Urinary bladder (tissue), 4 donors: ENCODE data around the gene PRDX2. TPM values are rescaled to one million over a fixed set of nuclear protein-coding genes. Genes with fewer than 3 reads are reported as not detected.

Source experiments
- DNase-seq: peaks from one replicate; pipeline ENCODE4 v3.0.0-alpha.2; 2015; ENCODE audit errors: extremely low spot score
- H3K27ac ChIP-seq: one replicate; pipeline ENCODE4 v1.5.1; 2013; ENCODE audit warnings: low read depth, mild to moderate bottlenecking, moderate library complexity
- H3K36me3 ChIP-seq: one replicate; pipeline ENCODE4 v1.6.1; 2013; ENCODE audit warnings: mild to moderate bottlenecking, moderate library complexity; ENCODE audit not compliant: insufficient read depth
- H3K4me1 ChIP-seq: one replicate; pipeline ENCODE4 v1.6.1; 2013; ENCODE audit warnings: mild to moderate bottlenecking, moderate library complexity; ENCODE audit not compliant: insufficient read depth
- H3K4me3 ChIP-seq: one replicate; pipeline ENCODE4 v1.5.1; 2013; ENCODE audit warnings: low read depth, low read length
- WGBS: extraction: QIAGEN DNeasy Blood & Tissue Kit; methylation state at CpG from one replicate; pipeline ENCODE4 v1.1.7; 2013; 5-methylcytosine and 5-hydroxymethylcytosine counted together
- polyA plus RNA-seq: library from polyadenylated mRNA; stranded (reverse); fragments of 200-250 nt; gene quantifications from one replicate; pipeline ENCODE4 v1.2.3, GENCODE V29; 2013
- total RNA-seq: library from RNA; depleted of rRNA; stranded (reverse); fragments of >200 nt; gene quantifications from one replicate; pipeline ENCODE4 v1.2.3, GENCODE V29; 2014
- donor health status: healthy with polysubstance abuse.
- donor health status: healthy.

The PRDX2 gene
- total and polyA plus RNA-seq, 2 donors: 74.2 to 245 TPM

- H3K4me1 ChIP-seq: no peaks in the 10 kb centered on the region
These were observed 9.3 kb downstream of the PRDX2 start for GRCh38 chr19:12792051-12792852.

GRCh38 chr19:12791345-12792050 is 10.1 kb downstream of the PRDX2 start, which contains the start of gene JUNB:
JUNB (plus strand) TSS chr19:12791486; CDS start chr19:12791772, 286 bp downstream.
- H3K27ac ChIP-seq: peak within 1 kb of the TSS; percentile 98
- WGBS: under 1% methylated on average over 73 of the region's 73 CpGs
- peak within 1 kb of the TSS; percentile 94 for H3K4me3 ChIP-seq
- no peak for DNase-seq
- no peaks in the 10 kb centered on the region for H3K4me1 ChIP-seq
- H3K36me3 ChIP-seq: no peaks in the 10 kb centered on the region

More at GRCh38 chr19:12792051-12792852, 9.3 kb downstream of the PRDX2 start:
- under 1% methylated on average over 84 of the region's 84 CpGs for WGBS
- Histone ChIP-seq H3K36me3 (no peaks in the 10 kb centered on the region), H3K27ac (peak overlapping the region; percentile 98), H3K4me3 (peak overlapping the region; percentile 94)
- no peak for DNase-seq

GRCh38 chr19:12790628-12791344 is 10.8 kb downstream of the PRDX2 start:
- no peaks in the 10 kb centered on the region for H3K36me3 ChIP-seq
- no peak for DNase-seq
- H3K4me3 ChIP-seq: peak overlapping the region; percentile 34
- H3K27ac ChIP-seq: peak overlapping the region; percentile 90
- 2% methylated on average over 22 of the region's 22 CpGs for WGBS
- no peaks in the 10 kb centered on the region for H3K4me1 ChIP-seq

GRCh38 chr19:12789904-12790619 is 11.5 kb downstream of the PRDX2 start:
- under 1% methylated on average over 56 of the region's 56 CpGs for WGBS
- H3K36me3 ChIP-seq: no peaks in the 10 kb centered on the region
- DNase-seq: no peak
- H3K4me3 ChIP-seq: peak overlapping the region; percentile 41
- H3K27ac ChIP-seq: peak overlapping the region; percentile 90
- H3K4me1 ChIP-seq: no peaks in the 10 kb centered on the region

GRCh38 chr19:12789098-12789903 is 12.3 kb downstream of the PRDX2 start:
- Histone ChIP-seq H3K36me3 (no peaks in the 10 kb centered on the region), H3K4me3 (peak overlapping the region; percentile 41), H3K27ac (peak overlapping the region; percentile 90), H3K4me1 (no peaks in the 10 kb centered on the region)
- DNase-seq: no peak
- under 1% methylated on average over 46 of the region's 46 CpGs for WGBS

GRCh38 chr19:12788682-12789097 is 12.9 kb downstream of the PRDX2 start:
- Histone ChIP-seq H3K4me3 (peak overlapping the region; percentile 41), H3K4me1 (no peaks in the 10 kb centered on the region), H3K36me3 (no peaks in the 10 kb centered on the region), H3K27ac (peak overlapping the region; percentile 90)
- DNase-seq: no peak
- 2% methylated on average over 12 of the region's 12 CpGs for WGBS

- no peak overlapping the region for H3K4me3 ChIP-seq
- no peak for DNase-seq
These were observed 13.4 kb downstream of the PRDX2 start for GRCh38 chr19:12788042-12788681.

GRCh38 chr19:12787458-12787857 is 14.1 kb downstream of the PRDX2 start:
- Histone ChIP-seq H3K36me3 (no peaks in the 10 kb centered on the region), H3K27ac (peak overlapping the region; percentile 85), H3K4me1 (no peaks in the 10 kb centered on the region), H3K4me3 (no peak overlapping the region)
- DNase-seq: no peak
- WGBS: 65% methylated on average over 10 of the region's 10 CpGs

More at GRCh38 chr19:12788042-12788681, 13.4 kb downstream of the PRDX2 start:
- Histone ChIP-seq H3K4me1 (no peaks in the 10 kb centered on the region), H3K36me3 (no peaks in the 10 kb centered on the region), H3K27ac (peak overlapping the region; percentile 90)
- WGBS: 32% methylated on average over 4 of the region's 4 CpGs

- H3K36me3 ChIP-seq: no peaks in the 10 kb centered on the region
- WGBS: 74% methylated on average over 3 of the region's 3 CpGs
- H3K4me1 ChIP-seq: no peaks in the 10 kb centered on the region
- H3K27ac ChIP-seq: peak overlapping the region; percentile 85
- no peak overlapping the region for H3K4me3 ChIP-seq
- no peak for DNase-seq
These were observed 14.6 kb downstream of the PRDX2 start for GRCh38 chr19:12786952-12787351.

- H3K4me3 ChIP-seq: no peak overlapping the region
- H3K4me1 ChIP-seq: no peaks in the 10 kb centered on the region
- H3K27ac ChIP-seq: peak overlapping the region; percentile 85
- DNase-seq: no peak
- WGBS: 57% methylated on average over 18 of the region's 18 CpGs
- no peaks in the 10 kb centered on the region for H3K36me3 ChIP-seq
These were observed 15.3 kb downstream of the PRDX2 start for GRCh38 chr19:12786141-12786870.

- 67% methylated on average over 4 of the region's 4 CpGs for WGBS
- Histone ChIP-seq H3K4me1 (no peaks in the 10 kb centered on the region), H3K36me3 (no peaks in the 10 kb centered on the region)
These were observed 16.1 kb downstream of the PRDX2 start for GRCh38 chr19:12785431-12786031.

More at GRCh38 chr19:12785431-12786031, 16.1 kb downstream of the PRDX2 start:
- DNase-seq: no peak
- Histone ChIP-seq H3K4me3 (no peak overlapping the region), H3K27ac (peak overlapping the region; percentile 85)
